D721Med (cell line): Measurements from ENCODE around the gene CTNS.

Source experiments
- DNase-seq: peaks from one replicate; pipeline ENCODE4 v3.0.0; 2011; ENCODE audit warnings: low spot score; ENCODE audit not compliant: insufficient read length
- FAIRE-seq: peaks from 2 replicates; lab custom pipeline; 2011; peaks lifted over from hg19 to GRCh38; lab: Jason Lieb, UNC
- TF ChIP-seq, protein P1 (sequence below): IDR thresholded peaks from 2 replicates; pipeline ENCODE4 v1.5.1; 2012; ENCODE audit warnings: mild to moderate bottlenecking, control low read depth; ENCODE audit not compliant: insufficient read depth; ENCODE audit errors: missing control alignments

The CTNS gene

DNA sequence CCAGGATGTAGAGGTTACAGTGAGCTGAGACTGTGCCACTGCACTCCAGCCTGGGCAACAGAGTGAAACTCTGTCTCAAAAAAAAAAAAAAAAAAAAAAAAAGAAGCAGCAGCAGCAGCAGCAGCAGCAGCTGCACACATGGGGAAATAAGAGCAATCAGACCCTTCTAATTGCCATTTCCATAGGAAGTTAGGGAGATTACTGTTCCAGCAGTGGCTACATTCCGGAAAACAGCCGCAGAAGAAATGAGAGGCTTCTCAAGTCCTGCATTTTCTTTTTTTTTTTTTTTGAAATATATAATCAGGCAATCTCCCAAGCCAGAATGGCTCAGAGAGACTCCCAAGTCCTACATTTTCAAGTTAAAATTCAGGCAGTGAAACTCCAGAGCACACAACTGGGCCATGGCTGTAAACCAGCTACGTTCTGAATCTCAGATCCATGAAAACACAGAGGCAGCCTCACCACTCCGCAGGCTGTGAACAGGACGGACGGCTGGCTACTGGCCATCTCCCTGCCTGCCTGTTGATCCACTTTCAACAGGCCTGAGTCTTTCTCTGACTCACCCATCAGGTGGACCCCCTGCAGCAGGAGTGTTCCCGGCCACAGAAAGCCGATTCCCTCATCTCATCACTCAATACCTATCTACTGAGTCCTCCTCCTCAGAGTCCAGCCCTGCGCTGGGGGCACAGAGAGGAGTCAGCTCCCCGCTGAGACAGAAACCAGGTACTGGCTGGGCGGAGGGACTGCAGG, 42.3 kb upstream of the CTNS start:
- TF ChIP-seq, protein P1, sequence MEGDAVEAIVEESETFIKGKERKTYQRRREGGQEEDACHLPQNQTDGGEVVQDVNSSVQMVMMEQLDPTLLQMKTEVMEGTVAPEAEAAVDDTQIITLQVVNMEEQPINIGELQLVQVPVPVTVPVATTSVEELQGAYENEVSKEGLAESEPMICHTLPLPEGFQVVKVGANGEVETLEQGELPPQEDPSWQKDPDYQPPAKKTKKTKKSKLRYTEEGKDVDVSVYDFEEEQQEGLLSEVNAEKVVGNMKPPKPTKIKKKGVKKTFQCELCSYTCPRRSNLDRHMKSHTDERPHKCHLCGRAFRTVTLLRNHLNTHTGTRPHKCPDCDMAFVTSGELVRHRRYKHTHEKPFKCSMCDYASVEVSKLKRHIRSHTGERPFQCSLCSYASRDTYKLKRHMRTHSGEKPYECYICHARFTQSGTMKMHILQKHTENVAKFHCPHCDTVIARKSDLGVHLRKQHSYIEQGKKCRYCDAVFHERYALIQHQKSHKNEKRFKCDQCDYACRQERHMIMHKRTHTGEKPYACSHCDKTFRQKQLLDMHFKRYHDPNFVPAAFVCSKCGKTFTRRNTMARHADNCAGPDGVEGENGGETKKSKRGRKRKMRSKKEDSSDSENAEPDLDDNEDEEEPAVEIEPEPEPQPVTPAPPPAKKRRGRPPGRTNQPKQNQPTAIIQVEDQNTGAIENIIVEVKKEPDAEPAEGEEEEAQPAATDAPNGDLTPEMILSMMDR, result no peak

DNA sequence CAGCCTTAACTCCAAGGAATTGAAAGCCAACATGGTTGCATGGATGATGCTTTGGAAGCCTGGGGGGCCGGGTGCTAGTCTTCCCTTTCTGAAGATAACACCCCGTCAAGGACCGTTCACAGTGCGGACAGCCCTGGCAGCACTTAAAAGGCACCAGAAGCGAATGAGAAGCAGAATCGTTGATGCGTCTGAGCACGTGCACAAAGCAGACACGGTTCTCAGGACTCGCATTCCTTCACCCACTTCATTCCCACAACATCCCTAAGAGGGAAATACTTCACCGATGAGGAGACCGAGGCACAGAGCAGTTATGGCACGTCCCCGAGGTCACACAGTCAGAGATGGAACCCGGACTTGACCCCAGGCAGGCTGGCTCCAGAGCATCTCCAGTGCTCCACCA, 41.6 kb upstream of the CTNS start:
- FAIRE-seq (no peak), DNase-seq (no peak)
- TF ChIP-seq, protein P1, result no peak

More for the DNA sequence above, 42.3 kb upstream of the CTNS start:
- DNase-seq (no peak), FAIRE-seq (no peak)

DNA sequence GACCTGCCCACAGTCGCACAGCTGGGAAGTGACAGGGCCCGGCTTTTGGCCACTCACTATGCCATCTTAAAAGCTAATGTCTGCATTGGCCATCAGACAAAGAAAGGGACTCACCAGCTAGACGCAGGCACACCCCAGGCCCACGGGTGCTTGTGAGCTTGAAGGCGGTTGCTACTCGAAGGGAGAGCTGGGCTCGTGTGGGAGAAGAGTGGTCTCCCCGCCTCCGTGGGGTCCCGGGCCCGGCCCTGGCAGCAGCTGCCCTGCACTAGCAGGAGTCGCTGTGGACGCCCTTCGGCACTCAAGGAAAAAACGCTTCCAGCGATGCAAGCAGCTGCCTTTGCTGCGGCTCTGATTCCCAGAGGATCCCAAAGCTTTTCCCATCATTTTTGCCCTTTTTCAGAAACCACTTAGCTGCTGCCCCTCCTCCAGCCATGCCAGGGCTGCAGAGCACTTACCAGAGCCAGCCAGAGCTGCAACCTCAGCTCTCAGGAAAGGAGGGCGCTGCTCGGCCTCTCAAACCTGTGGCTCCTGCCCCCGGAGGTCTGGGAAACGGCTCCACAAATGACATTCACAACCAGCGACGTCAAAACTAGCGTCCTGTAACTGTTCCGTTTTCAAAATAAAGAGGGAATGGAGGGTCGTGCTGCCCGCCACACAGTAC, 39.6 kb upstream of the CTNS start:
- no peak for FAIRE-seq
- TF ChIP-seq, protein P1, result no peak
- DNase-seq, result no peak

DNA sequence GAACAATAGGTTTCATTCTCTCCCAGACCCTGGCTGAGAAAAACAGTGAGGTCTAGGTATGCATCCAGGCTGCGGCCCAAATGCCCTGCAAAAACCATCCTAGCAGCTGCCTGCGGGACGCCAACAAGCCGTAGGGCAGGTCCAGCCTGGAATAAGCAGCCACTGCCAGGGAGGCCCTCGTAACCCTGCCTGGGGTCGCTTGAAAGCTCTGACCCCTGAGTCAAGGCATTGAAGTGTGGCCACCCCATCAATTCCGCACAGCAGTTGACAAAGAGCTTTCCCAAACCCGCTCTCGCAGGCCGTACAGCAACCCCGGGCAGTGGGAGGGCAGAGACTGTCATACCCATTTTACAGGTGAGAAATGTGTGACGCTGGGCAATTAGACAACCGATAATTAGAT, 38.5 kb upstream of the CTNS start:
- TF ChIP-seq, protein P1, result no peak
- no peak for FAIRE-seq

DNA sequence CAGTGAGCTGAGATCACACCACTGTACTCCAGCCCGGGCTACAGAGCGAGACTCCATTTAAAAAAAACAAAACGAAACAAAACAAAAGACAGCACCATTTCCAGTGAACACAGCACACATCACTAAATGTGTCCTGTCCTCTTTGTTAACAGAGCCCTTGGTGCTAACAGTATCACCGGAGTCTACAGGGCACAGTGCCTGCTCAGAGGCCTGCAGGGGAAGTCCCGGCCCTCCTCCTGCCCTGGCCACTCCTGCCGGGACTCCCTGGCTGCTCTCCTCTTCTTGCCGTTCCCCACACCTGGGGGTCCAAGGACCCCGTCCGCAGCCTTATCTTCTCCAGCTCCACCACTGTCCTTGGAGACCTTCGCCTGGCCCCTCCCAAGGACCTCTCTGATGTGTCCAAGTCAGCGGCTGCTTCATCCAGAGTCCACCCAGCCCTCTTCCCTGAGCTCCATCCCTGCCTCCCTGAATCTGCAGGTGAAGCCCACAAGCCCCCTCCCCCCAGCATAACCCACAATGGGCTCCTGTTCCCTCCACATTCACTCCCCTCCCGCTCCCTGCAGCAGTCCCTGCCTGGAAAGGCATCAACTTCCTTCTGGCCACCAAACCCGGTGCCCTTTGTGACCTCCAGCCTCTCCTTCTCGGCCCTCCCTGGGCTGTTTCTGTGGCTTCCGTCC, 35.9 kb upstream of the CTNS start:
- DNase-seq, result no peak
- FAIRE-seq, result no peak
- TF ChIP-seq, protein P1, result no peak

More for the DNA sequence above, 38.5 kb upstream of the CTNS start:
- DNase-seq, result no peak

DNA sequence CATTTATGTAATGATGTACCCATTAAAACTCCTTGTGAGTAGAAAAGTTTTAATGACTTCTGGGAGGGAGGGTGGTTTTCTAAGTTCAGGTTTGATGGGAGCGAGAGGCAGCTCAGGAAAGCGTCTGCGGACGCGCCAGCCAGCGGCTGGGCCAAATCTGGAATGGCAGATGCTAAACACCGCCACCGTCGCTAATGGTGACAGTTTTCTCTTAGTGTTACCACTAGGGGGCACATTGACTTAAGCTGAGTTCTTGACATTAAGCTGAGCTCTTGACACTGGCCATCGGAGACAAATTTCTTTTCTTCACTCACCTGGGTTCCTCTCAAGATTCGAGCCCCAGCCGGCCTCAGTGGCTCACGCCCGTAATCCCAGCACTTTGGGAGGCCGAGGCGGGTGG, 34.1 kb upstream of the CTNS start:
- no peak for DNase-seq
- TF ChIP-seq, protein P1, result peak; percentile 17
- FAIRE-seq, result no peak
